GM12878 (cell line): ENCODE measurements around the gene PLPP2. TPM values are rescaled to one million over a fixed set of nuclear protein-coding genes. Genes with fewer than 3 reads are reported as not detected.

Source experiments
- ATAC-seq: fragments of 200-7000 bp; cut with Tn5 transposase; 3 replicates; pipeline ENCODE4 v1.9.1; 2020; ENCODE audit warnings: mild to moderate bottlenecking, moderate library complexity
- BruUV-seq: library from RNA; stranded (reverse); fragments of 400-500 nt; replicated peaks from 2 replicates; lab custom pipeline; 2021; lab: Mats Ljungman, UMichigan
- CTCF ChIA-PET: fragments of 300-600 bp; sonication (Branson Sonifier 250); formaldehyde crosslinking; extraction: SDS; loops from one replicate; lab custom pipeline; 2021; ENCODE audit warnings: inconsistent platforms; lab: Yijun Ruan, JAX
- POLR2A ChIA-PET: fragments of 350-600 bp; formaldehyde crosslinking; extraction: SDS; loops from one replicate; lab custom pipeline; 2021; ENCODE audit warnings: inconsistent platforms; lab: Charles Lee
- RAD21 ChIA-PET: fragments of 300-600 bp; sonication (Branson Sonifier 250); formaldehyde crosslinking; loops from one replicate; lab custom pipeline; 2023; ENCODE audit warnings: antibody characterized with exemption; ENCODE audit not compliant: unreplicated experiment; lab: Charles Lee
- SMC1A ChIA-PET: fragments of 300-600 bp; sonication (Branson Sonifier 250); formaldehyde crosslinking; loops from one replicate; lab custom pipeline; 2023; ENCODE audit not compliant: unreplicated experiment, uncharacterized antibody; lab: Charles Lee
- DNase-seq: peaks from one replicate; pipeline ENCODE4 v3.0.0-alpha.2; 2011; ENCODE audit warnings: low read depth, low spot score
- FAIRE-seq: peaks from 3 replicates; lab custom pipeline; 2011; peaks lifted over from hg19 to GRCh38; lab: Jason Lieb, UNC
- H2AFZ ChIP-seq: 2 replicates; pipeline ENCODE4 v1.6.0; 2011; ENCODE audit warnings: low read depth, low read length, control low read depth; ENCODE audit not compliant: control insufficient read depth
- H3K27ac ChIP-seq: 2 replicates; pipeline ENCODE4 v1.5.1; 2011; ENCODE audit warnings: control low read depth; ENCODE audit not compliant: control insufficient read depth, insufficient read depth
- H3K27me3 ChIP-seq, 2 experiments: replicated peaks in 1 of 2; 2 replicates each; pipeline versions ENCODE4 v1.6.0 to v1.6.1; 2011; ENCODE audit warnings: low read length in 1 of 2; ENCODE audit not compliant: control insufficient read depth in 2 of 2, insufficient read depth in 2 of 2
- H3K36me3 ChIP-seq, 2 experiments: 2 replicates each; pipeline ENCODE4 v1.5.1; 2011; ENCODE audit warnings: low read length in 1 of 2; ENCODE audit not compliant: control insufficient read depth in 2 of 2, insufficient read depth in 2 of 2
- H3K4me1 ChIP-seq: 2 replicates; pipeline ENCODE4 v1.6.1; 2011; ENCODE audit warnings: mild to moderate bottlenecking, low read length, moderate library complexity, mixed read lengths; ENCODE audit not compliant: control insufficient read depth, insufficient read depth
- H3K4me2 ChIP-seq: 2 replicates; pipeline ENCODE4 v1.6.0; 2011; ENCODE audit warnings: control low read depth; ENCODE audit not compliant: control insufficient read depth, insufficient read depth
- H3K4me3 ChIP-seq: fragments of 200-600 bp; sonication (generic); 2 replicates; pipeline ENCODE4 v1.5.1; 2016
- H3K79me2 ChIP-seq: 2 replicates; pipeline ENCODE4 v1.6.0; 2011; ENCODE audit warnings: low read length; ENCODE audit not compliant: control insufficient read depth, insufficient read depth
- H3K9ac ChIP-seq: 2 replicates; pipeline ENCODE4 v1.8.0; 2011; ENCODE audit warnings: low read length, control low read depth, mixed read lengths; ENCODE audit not compliant: control insufficient read depth, insufficient read depth
- H3K9me3 ChIP-seq: replicated peaks from 3 replicates; pipeline ENCODE4 v1.5.1; 2011; ENCODE audit warnings: mild to moderate bottlenecking, low read length; ENCODE audit not compliant: control insufficient read depth, insufficient read depth
- H4K20me1 ChIP-seq: 2 replicates; pipeline ENCODE4 v1.6.0; 2011; ENCODE audit not compliant: control insufficient read depth, insufficient read depth
- BCLAF1 ChIP-seq: fragments of 450-650 bp; IDR thresholded peaks from 2 replicates; pipeline ENCODE4 v1.6.1; 2017; ENCODE audit warnings: antibody characterized with exemption, mild to moderate bottlenecking, moderate library complexity
- FOXM1 ChIP-seq: IDR thresholded peaks from 2 replicates; pipeline ENCODE4 v1.6.1; 2012; ENCODE audit warnings: low read depth, mild to moderate bottlenecking, inconsistent platforms, low read length, moderate library complexity
- NR2F1 ChIP-seq: fragments of 450-650 bp; conservative IDR thresholded peaks from 2 replicates; pipeline ENCODE4 v1.6.1; 2017; ENCODE audit warnings: mild to moderate bottlenecking
- RBBP5 ChIP-seq: fragments of 200-600 bp; sonication (generic); conservative IDR thresholded peaks from 2 replicates; pipeline ENCODE4 v1.6.1; 2016
- SIN3A ChIP-seq: IDR thresholded peaks from 2 replicates; pipeline ENCODE4 v1.6.1; 2012; ENCODE audit warnings: low read depth, low read length, improper control_type of control experiment
- ZBTB11 ChIP-seq: fragments of 450-650 bp; formaldehyde crosslinking; IDR thresholded peaks from 2 replicates; pipeline ENCODE4 v1.5.0; 2022; ENCODE audit warnings: mild to moderate bottlenecking, missing genetic modification characterization
- ZNF217 ChIP-seq: fragments of 450-650 bp; IDR thresholded peaks from 2 replicates; pipeline ENCODE4 v1.6.1; 2017; ENCODE audit warnings: antibody characterized with exemption, mild to moderate bottlenecking
- WGBS: methylation state at CpG from one replicate; pipeline ENCODE4 v1.1.6; 2016; ENCODE audit warnings: low lambda C conversion rate; ENCODE audit not compliant: insufficient replicate concordance, insufficient coverage; ENCODE audit errors: missing lambda C conversion rate; 5-methylcytosine and 5-hydroxymethylcytosine counted together
- in situ Hi-C: fragments of 300-500 bp; cut with MboI; formaldehyde crosslinking; loops from 9 replicates; pipeline ENCODE4 v1.14.3; 2018; ENCODE audit warnings: mixed read lengths
- intact Hi-C: fragments of 100-400 bp; cut with micrococcal nuclease; formaldehyde crosslinking; loops from one replicate; pipeline ENCODE4 v1.14.2; 2022; ENCODE audit not compliant: unreplicated experiment
- polyA plus RNA-seq, 11 experiments: library from polyadenylated mRNA; depleted of rRNA in 4 of 11; unstranded in 6 of 11; stranded (reverse) in 5 of 11; fragments of >200 nt; fragmentation: Nextera tagmentation in 4 of 11; fragmentation: Illumina TruSeq in 1 of 11; extraction: Ambion mirVana in 4 of 11; extraction: Trizol in 1 of 11; gene quantifications; 1 replicate in 1 of 11; 2 replicates in 10 of 11; pipeline versions ENCODE4 v1.2.1 to v1.2.3, GENCODE V29; 2011 to 2016; ENCODE audit warnings: inconsistent platforms in 2 of 11, missing spikeins in 2 of 11, low read depth in 1 of 11
- total RNA-seq, 4 experiments: library from RNA; depleted of rRNA in 3 of 4; stranded (reverse); fragments of >200 nt in 3 of 4; fragmentation: Illumina TruSeq in 1 of 4; extraction: Trizol in 1 of 4; gene quantifications; 2 replicates each; pipeline versions ENCODE4 v1.2.1 to v1.2.3, GENCODE V29; 2013 to 2021

PLPP2 gene
- total and polyA plus RNA-seq, 10 of the 15 experiments (the other 5 are each of a cell fraction or from before 2014, with no cell fraction given): 0.04 to 0.62 (median 0.14) TPM; not detected in 7

GRCh38 chr19:307793-308420 is 16.7 kb upstream of the PLPP2 start:
- H3K79me2 ChIP-seq: no peaks in the 10 kb centered on the region
- RAD21 ChIA-PET: no interaction called here
- intact Hi-C loops: no loop called here
- DNase-seq (no peak), ATAC-seq (no peak), FAIRE-seq (no peak)
- BruUV-seq: no TSS peak
- H4K20me1 ChIP-seq: no peaks in the 10 kb centered on the region
- H3K4me1 ChIP-seq: no peaks in the 10 kb centered on the region
- SMC1A ChIA-PET: no interaction called here
- no peak overlapping the region for H3K27ac ChIP-seq
- no peak for TF ChIP-seq ZBTB11 (CRISPR knock-in tag)
- TF ChIP-seq BCLAF1: no peak
- no peak for TF ChIP-seq FOXM1
- TF ChIP-seq RBBP5: no peak
- TF ChIP-seq NR2F1: no peak
- no peak for TF ChIP-seq ZNF217
- TF ChIP-seq SIN3A: no peak
- peaks cover 0 to 22% of the 10 kb centered on the region in 2 experiments; a peak in 3 of 4 replicates for H3K36me3 ChIP-seq
- no peak overlapping the region for H3K4me3 ChIP-seq
- no peaks in the 10 kb centered on the region for H3K27me3 ChIP-seq
- in situ Hi-C loops: no loop called here
- no peak overlapping the region for H3K4me2 ChIP-seq
- H3K9me3 ChIP-seq: no peaks in the 10 kb centered on the region
- H3K9ac ChIP-seq: no peak overlapping the region
- H2AFZ ChIP-seq: no peak overlapping the region
- POLR2A ChIA-PET: no interaction called here
- 85% methylated on average over 21 of the region's 21 CpGs for whole genome bisulfite sequencing
- CTCF ChIA-PET: no interaction called here
